ENCODE measurements around the gene CTPS1. TPM values are rescaled to one million over a fixed set of nuclear protein-coding genes. Genes with fewer than 3 reads are reported as not detected.

Gene CTPS1
- total RNA-seq, 1 experiment from 2014 or later = 73.4 TPM

DNA sequence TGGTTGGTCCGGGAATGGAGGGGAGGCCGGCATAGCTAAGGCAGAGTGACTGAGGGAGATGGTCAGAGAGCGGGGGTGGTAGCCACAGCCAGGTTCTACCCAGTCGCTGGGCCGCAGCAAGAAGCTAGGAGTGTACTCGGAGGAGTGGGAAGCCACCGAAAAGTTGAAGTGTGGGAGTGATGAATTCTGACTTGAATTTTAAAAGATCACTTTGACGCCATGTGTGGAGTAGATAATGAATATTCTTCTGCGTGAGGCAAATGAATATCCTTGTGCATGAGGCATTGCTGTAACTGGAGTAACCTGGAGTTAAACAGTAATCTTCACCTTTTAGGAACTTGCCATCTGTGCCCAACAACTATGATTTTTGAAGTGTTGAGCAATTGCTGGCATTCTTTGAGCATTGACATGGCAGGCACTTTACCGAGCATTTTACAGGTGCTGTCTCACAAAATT lies 6.9 kb downstream of the CTPS1 start:
- no peak overlapping the region; the same call in 1 of the 2 replicates for H3K27ac Mint-ChIP-seq
- CTCF ChIA-PET = interaction anchor here (0.5 to 1.1 kb wide), 2 partner anchors 38 to 370 kb away, joined by 4 read pairs; no protein-coding TSS in a partner anchor
- DNase-seq (ENCODE audit: low spot score) (no peak), ATAC-seq (no peak)
- peaks cover 9% of the 10 kb centered on the region for H3K4me1 Mint-ChIP-seq
- POLR2A ChIA-PET = no interaction called here
- no peak overlapping the region for H3K4me3 Mint-ChIP-seq
- H3K36me3 Mint-ChIP-seq = peaks cover 83% of the 10 kb centered on the region
- H3K27me3 Mint-ChIP-seq (ENCODE audit: low read depth) = no peaks in the 10 kb centered on the region
- H3K9me3 Mint-ChIP-seq = no peaks in the 10 kb centered on the region
- TF ChIP-seq, protein P1, sequence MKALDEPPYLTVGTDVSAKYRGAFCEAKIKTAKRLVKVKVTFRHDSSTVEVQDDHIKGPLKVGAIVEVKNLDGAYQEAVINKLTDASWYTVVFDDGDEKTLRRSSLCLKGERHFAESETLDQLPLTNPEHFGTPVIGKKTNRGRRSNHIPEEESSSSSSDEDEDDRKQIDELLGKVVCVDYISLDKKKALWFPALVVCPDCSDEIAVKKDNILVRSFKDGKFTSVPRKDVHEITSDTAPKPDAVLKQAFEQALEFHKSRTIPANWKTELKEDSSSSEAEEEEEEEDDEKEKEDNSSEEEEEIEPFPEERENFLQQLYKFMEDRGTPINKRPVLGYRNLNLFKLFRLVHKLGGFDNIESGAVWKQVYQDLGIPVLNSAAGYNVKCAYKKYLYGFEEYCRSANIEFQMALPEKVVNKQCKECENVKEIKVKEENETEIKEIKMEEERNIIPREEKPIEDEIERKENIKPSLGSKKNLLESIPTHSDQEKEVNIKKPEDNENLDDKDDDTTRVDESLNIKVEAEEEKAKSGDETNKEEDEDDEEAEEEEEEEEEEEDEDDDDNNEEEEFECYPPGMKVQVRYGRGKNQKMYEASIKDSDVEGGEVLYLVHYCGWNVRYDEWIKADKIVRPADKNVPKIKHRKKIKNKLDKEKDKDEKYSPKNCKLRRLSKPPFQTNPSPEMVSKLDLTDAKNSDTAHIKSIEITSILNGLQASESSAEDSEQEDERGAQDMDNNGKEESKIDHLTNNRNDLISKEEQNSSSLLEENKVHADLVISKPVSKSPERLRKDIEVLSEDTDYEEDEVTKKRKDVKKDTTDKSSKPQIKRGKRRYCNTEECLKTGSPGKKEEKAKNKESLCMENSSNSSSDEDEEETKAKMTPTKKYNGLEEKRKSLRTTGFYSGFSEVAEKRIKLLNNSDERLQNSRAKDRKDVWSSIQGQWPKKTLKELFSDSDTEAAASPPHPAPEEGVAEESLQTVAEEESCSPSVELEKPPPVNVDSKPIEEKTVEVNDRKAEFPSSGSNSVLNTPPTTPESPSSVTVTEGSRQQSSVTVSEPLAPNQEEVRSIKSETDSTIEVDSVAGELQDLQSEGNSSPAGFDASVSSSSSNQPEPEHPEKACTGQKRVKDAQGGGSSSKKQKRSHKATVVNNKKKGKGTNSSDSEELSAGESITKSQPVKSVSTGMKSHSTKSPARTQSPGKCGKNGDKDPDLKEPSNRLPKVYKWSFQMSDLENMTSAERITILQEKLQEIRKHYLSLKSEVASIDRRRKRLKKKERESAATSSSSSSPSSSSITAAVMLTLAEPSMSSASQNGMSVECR (CRISPR knock-in tag; IDR thresholded peaks at IDR 0.05; ENCODE audit: borderline replicate concordance) = no peak
- TF ChIP-seq, protein P2, sequence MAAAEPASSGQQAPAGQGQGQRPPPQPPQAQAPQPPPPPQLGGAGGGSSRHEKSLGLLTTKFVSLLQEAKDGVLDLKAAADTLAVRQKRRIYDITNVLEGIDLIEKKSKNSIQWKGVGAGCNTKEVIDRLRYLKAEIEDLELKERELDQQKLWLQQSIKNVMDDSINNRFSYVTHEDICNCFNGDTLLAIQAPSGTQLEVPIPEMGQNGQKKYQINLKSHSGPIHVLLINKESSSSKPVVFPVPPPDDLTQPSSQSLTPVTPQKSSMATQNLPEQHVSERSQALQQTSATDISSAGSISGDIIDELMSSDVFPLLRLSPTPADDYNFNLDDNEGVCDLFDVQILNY (CRISPR knock-in tag; IDR thresholded peaks at IDR 0.05) = no peak
- TF ChIP-seq ESRRA (CRISPR knock-in tag; IDR thresholded peaks at IDR 0.05; ENCODE audit: borderline replicate concordance) (no peak), ATF1 (CRISPR knock-in tag; IDR thresholded peaks at IDR 0.05) (no peak), TP53 (CRISPR knock-in tag; IDR thresholded peaks at IDR 0.05) (no peak), AFF4 (CRISPR knock-in tag; IDR thresholded peaks at IDR 0.05; ENCODE audit: borderline replicate concordance) (no peak), ZNF263 (CRISPR knock-in tag; IDR thresholded peaks at IDR 0.05; ENCODE audit: low read depth) (no peak), RELA (CRISPR knock-in tag; IDR thresholded peaks at IDR 0.05; ENCODE audit: borderline replicate concordance) (no peak), HMGXB4 (CRISPR knock-in tag; IDR thresholded peaks at IDR 0.05) (no peak), SP1 (CRISPR knock-in tag; conservative IDR thresholded peaks at IDR 0.05) (no peak), ETV6 (CRISPR knock-in tag; IDR thresholded peaks at IDR 0.05) (no peak), TEAD4 (CRISPR knock-in tag; IDR thresholded peaks at IDR 0.05) (no peak), E2F1 (CRISPR knock-in tag; IDR thresholded peaks at IDR 0.05) (no peak), NR3C1 (CRISPR knock-in tag; conservative IDR thresholded peaks at IDR 0.05; ENCODE audit: low read depth) (no peak), RORB (CRISPR knock-in tag; IDR thresholded peaks at IDR 0.05) (no peak)
- TF ChIP-seq, protein P3, sequence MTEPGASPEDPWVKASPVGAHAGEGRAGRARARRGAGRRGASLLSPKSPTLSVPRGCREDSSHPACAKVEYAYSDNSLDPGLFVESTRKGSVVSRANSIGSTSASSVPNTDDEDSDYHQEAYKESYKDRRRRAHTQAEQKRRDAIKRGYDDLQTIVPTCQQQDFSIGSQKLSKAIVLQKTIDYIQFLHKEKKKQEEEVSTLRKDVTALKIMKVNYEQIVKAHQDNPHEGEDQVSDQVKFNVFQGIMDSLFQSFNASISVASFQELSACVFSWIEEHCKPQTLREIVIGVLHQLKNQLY (CRISPR knock-in tag; IDR thresholded peaks at IDR 0.05) = no peak
- TF ChIP-seq, protein P4, sequence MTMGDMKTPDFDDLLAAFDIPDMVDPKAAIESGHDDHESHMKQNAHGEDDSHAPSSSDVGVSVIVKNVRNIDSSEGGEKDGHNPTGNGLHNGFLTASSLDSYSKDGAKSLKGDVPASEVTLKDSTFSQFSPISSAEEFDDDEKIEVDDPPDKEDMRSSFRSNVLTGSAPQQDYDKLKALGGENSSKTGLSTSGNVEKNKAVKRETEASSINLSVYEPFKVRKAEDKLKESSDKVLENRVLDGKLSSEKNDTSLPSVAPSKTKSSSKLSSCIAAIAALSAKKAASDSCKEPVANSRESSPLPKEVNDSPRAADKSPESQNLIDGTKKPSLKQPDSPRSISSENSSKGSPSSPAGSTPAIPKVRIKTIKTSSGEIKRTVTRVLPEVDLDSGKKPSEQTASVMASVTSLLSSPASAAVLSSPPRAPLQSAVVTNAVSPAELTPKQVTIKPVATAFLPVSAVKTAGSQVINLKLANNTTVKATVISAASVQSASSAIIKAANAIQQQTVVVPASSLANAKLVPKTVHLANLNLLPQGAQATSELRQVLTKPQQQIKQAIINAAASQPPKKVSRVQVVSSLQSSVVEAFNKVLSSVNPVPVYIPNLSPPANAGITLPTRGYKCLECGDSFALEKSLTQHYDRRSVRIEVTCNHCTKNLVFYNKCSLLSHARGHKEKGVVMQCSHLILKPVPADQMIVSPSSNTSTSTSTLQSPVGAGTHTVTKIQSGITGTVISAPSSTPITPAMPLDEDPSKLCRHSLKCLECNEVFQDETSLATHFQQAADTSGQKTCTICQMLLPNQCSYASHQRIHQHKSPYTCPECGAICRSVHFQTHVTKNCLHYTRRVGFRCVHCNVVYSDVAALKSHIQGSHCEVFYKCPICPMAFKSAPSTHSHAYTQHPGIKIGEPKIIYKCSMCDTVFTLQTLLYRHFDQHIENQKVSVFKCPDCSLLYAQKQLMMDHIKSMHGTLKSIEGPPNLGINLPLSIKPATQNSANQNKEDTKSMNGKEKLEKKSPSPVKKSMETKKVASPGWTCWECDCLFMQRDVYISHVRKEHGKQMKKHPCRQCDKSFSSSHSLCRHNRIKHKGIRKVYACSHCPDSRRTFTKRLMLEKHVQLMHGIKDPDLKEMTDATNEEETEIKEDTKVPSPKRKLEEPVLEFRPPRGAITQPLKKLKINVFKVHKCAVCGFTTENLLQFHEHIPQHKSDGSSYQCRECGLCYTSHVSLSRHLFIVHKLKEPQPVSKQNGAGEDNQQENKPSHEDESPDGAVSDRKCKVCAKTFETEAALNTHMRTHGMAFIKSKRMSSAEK (CRISPR knock-in tag; IDR thresholded peaks at IDR 0.05; ENCODE audit: borderline replicate concordance) = no peak
- TF ChIP-seq, protein P5, sequence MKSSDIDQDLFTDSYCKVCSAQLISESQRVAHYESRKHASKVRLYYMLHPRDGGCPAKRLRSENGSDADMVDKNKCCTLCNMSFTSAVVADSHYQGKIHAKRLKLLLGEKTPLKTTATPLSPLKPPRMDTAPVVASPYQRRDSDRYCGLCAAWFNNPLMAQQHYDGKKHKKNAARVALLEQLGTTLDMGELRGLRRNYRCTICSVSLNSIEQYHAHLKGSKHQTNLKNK (CRISPR knock-in tag; IDR thresholded peaks at IDR 0.05) = no peak
